ENCODE data around the gene METTL26.

DNA sequence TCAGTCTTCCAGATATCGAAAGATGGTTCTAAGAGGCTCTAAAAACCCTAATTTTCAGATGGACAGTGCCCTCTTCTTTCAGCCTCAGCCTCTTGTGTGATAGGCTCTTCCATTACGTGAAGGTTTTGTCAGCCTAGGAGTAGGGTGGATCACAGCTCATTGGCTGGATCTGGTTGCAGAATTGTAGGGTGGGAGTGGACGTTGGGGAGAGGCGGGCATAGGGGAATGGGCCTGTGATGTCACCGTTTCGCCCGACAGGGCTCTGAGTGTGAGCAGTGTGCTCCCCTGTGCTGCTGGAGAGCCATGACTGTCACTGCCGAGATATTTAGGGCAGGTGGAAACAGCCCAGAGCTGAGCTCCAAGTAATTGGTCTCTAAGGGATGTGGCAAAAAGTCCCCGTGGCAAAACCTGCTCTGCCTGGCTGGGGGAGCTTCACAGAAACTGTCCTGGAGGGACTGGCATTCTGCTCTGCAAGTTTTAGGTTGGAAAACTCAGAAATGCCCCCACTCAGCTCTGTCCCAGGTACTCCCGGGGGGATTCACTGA is 11.5 kb downstream of the METTL26 start:
- TF ChIP-seq EZH2 (IDR thresholded peaks at IDR 0.05; ENCODE audit: borderline replicate concordance): no peak
- TF ChIP-seq CTCF (IDR thresholded peaks at IDR 0.05; ENCODE audit: poor library complexity): no peak
